OCI-LY3 (cell line): ENCODE data around the gene FAM3C.

Source experiments
- H2AFZ ChIP-seq: fragments of 200-600, 300-600 bp; shearing (Covaris generic); 2 replicates; pipeline ENCODE4 v1.6.0; 2014; ENCODE audit warnings: antibody characterized with exemption, low read depth, low read length
- H3K27ac ChIP-seq: fragments of 200-600, 300-600 bp; sonication (generic); 2 replicates; pipeline ENCODE4 v1.5.1; 2014; ENCODE audit warnings: mild to moderate bottlenecking, low read length, moderate library complexity, mixed read lengths
- H3K27me3 ChIP-seq: fragments of 200-600, 300-600 bp; sonication (generic); 2 replicates; pipeline ENCODE4 v1.6.1; 2014; ENCODE audit warnings: low read depth, low read length, mixed read lengths
- H3K36me3 ChIP-seq: fragments of 200-600, 300-600 bp; sonication (generic); replicated peaks from 2 replicates; pipeline ENCODE3; 2014; ENCODE audit warnings: low read depth, low read length, mixed read lengths
- H3K4me1 ChIP-seq: fragments of 300-600, 200-600 bp; sonication (generic); 2 replicates; pipeline ENCODE4 v1.6.1; 2014; ENCODE audit warnings: low read length, mixed read lengths
- H3K4me2 ChIP-seq: fragments of 200-600, 300-600 bp; sonication (generic); 2 replicates; pipeline ENCODE4 v1.6.1; 2014; ENCODE audit warnings: low read length, mixed read lengths
- H3K4me3 ChIP-seq: fragments of 300-600, 200-600 bp; sonication (generic); 2 replicates; pipeline ENCODE4 v1.5.1; 2014; ENCODE audit warnings: antibody characterized with exemption, mild to moderate bottlenecking, low read length, moderate library complexity
- H3K79me2 ChIP-seq: fragments of 300-600, 200-600 bp; shearing (Covaris generic); 2 replicates; pipeline ENCODE4 v1.6.1; 2014; ENCODE audit warnings: mild to moderate bottlenecking, low read length, mixed read lengths
- H3K9ac ChIP-seq: fragments of 300-600, 200-600 bp; shearing (Covaris generic); 2 replicates; pipeline ENCODE4 v1.6.0; 2014; ENCODE audit warnings: mild to moderate bottlenecking, low read length, moderate library complexity
- H3K9me3 ChIP-seq: fragments of 200-600, 300-600 bp; shearing (Covaris generic); 2 replicates; pipeline ENCODE4 v1.6.1; 2014; ENCODE audit warnings: low read length, mixed read lengths; ENCODE audit not compliant: insufficient read depth
- H4K20me1 ChIP-seq: fragments of 200-600, 300-600 bp; sonication (generic); 2 replicates; pipeline ENCODE4 v1.6.1; 2016; ENCODE audit warnings: low read length, mixed read lengths; ENCODE audit not compliant: insufficient read depth
- CTCF ChIP-seq: fragments of 200-600, 300-600 bp; sonication (generic); IDR thresholded peaks from 2 replicates; pipeline ENCODE4 v1.5.1; 2014; ENCODE audit warnings: antibody characterized with exemption, low read length, low read depth
- EZH2phosphoT487 ChIP-seq: fragments of 200-600 bp; shearing (Covaris generic); IDR thresholded peaks from 2 replicates; pipeline ENCODE4 v1.6.1; 2018; ENCODE audit warnings: antibody characterized with exemption, mixed run types, low read depth

FAM3C gene

GRCh38 chr7:121372376-121373010 lies 23.6 kb downstream of the FAM3C start:
- Histone ChIP-seq H3K79me2 (no peaks in the 10 kb centered on the region), H3K4me2 (peak overlapping the region; percentile 58), H3K4me1 (peaks cover 32% of the 10 kb centered on the region), H3K27ac (peak overlapping the region; percentile 6; the same call in 1 of the 2 replicates), H3K27me3 (no peaks in the 10 kb centered on the region), H3K9ac (no peak overlapping the region), H2AFZ (no peak overlapping the region), H3K36me3 (peaks cover 34% of the 10 kb centered on the region), H3K9me3 (no peaks in the 10 kb centered on the region), H4K20me1 (no peaks in the 10 kb centered on the region), H3K4me3 (peak overlapping the region; percentile 18; the same call in 1 of the 2 replicates)
- TF ChIP-seq EZH2phosphoT487 (no peak), CTCF (no peak)

DNA sequence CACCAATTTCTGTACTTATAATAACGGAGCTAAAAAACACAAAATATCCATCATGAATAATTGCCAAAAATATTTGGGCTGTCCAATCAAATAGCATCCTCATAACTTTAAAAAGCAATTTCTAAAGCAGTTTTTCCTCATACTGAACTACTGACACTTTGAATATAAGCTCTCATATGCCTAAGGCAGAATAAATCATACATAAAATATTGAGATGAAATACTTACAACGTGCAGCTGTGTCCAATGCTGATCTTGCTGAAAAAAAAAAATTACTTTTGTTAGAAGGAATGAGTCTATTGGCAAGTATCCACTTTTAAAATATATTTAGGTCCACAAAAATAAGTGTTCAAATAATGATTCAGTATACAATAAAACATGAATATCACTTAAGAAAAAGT lies 24.2 kb downstream of the FAM3C start:
- no peaks in the 10 kb centered on the region for H3K79me2 ChIP-seq
- H3K27me3 ChIP-seq, result no peaks in the 10 kb centered on the region
- no peak overlapping the region for H3K4me2 ChIP-seq
- peaks cover 30% of the 10 kb centered on the region for H3K36me3 ChIP-seq
- no peak overlapping the region for H3K9ac ChIP-seq
- H3K4me1 ChIP-seq, result peaks cover 26% of the 10 kb centered on the region
- no peak for TF ChIP-seq CTCF
- no peak for TF ChIP-seq EZH2phosphoT487
- H2AFZ ChIP-seq, result no peak overlapping the region
- no peaks in the 10 kb centered on the region for H3K9me3 ChIP-seq
- H3K4me3 ChIP-seq, result no peak overlapping the region
- no peak overlapping the region for H3K27ac ChIP-seq
- no peaks in the 10 kb centered on the region for H4K20me1 ChIP-seq

- Histone ChIP-seq H4K20me1 (peaks cover 3% of the 10 kb centered on the region; the same call in 1 of the 2 replicates), H3K79me2 (no peaks in the 10 kb centered on the region), H3K4me1 (peaks cover 22% of the 10 kb centered on the region), H3K9ac (no peak overlapping the region), H3K4me3 (no peak overlapping the region), H3K4me2 (no peak overlapping the region), H3K36me3 (peaks cover 25% of the 10 kb centered on the region), H3K27ac (no peak overlapping the region), H3K27me3 (no peaks in the 10 kb centered on the region), H3K9me3 (no peaks in the 10 kb centered on the region), H2AFZ (no peak overlapping the region)
- TF ChIP-seq CTCF (no peak), EZH2phosphoT487 (no peak)
These were observed 24.7 kb downstream of the FAM3C start for GRCh38 chr7:121371367-121371766.

- Histone ChIP-seq H3K4me3 (no peak overlapping the region), H4K20me1 (peaks cover 3% of the 10 kb centered on the region; the same call in 1 of the 2 replicates), H3K9me3 (no peaks in the 10 kb centered on the region), H3K4me1 (peaks cover 13% of the 10 kb centered on the region), H3K36me3 (peaks cover 13% of the 10 kb centered on the region), H3K79me2 (no peaks in the 10 kb centered on the region), H3K9ac (no peak overlapping the region), H3K4me2 (no peak overlapping the region), H2AFZ (no peak overlapping the region), H3K27ac (no peak overlapping the region), H3K27me3 (no peaks in the 10 kb centered on the region)
- no peak for TF ChIP-seq EZH2phosphoT487
These were observed 26.6 kb downstream of the FAM3C start for GRCh38 chr7:121369462-121369861.
